AG04450 (cell line): ENCODE data around the gene SLC6A20. TPM values are rescaled to one million over a fixed set of nuclear protein-coding genes. Genes with fewer than 3 reads are reported as not detected.
A peak's percentile ranks its signal among the peaks of the same experiment; 100 is the strongest.

Experiments
- CTCF ChIA-PET: fragments of 300-600, 350-600 bp; formaldehyde crosslinking; extraction: SDS; loops from one replicate; lab custom pipeline; 2022; ENCODE audit warnings: antibody characterized with exemption, inconsistent platforms; lab: Charles Lee
- POLR2A ChIA-PET: fragments of 350-600 bp; formaldehyde crosslinking; extraction: SDS; loops from one replicate; lab custom pipeline; 2021; ENCODE audit warnings: antibody characterized with exemption, inconsistent platforms; lab: Yijun Ruan, JAX
- DNase-seq: peaks from one replicate; pipeline ENCODE4 v3.0.0-alpha.2; 2011; ENCODE audit warnings: low read depth, low spot score
- H3K27ac ChIP-seq: one replicate; pipeline ENCODE4 v1.5.1; 2012; ENCODE audit warnings: low read depth, low read length, control low read depth
- H3K27me3 ChIP-seq: one replicate; pipeline ENCODE4 v1.6.0; 2012; ENCODE audit warnings: low read length; ENCODE audit not compliant: control insufficient read depth, insufficient read depth
- H3K4me3 ChIP-seq: 2 replicates; pipeline ENCODE4 v1.5.1; 2011; ENCODE audit warnings: mild to moderate bottlenecking, low read depth, low read length, control low read depth
- H3K9me3 ChIP-seq: 2 replicates; pipeline ENCODE4 v1.5.1; 2012; ENCODE audit warnings: low read length; ENCODE audit not compliant: control insufficient read depth, insufficient read depth
- polyA plus RNA-seq: library from polyadenylated mRNA; depleted of rRNA; stranded (reverse); fragments of >200 nt; gene quantifications from 2 replicates; pipeline ENCODE4 v1.2.3, GENCODE V29; 2011
- TF ChIP-seq, protein P1 (sequence below): IDR thresholded peaks from 2 replicates; pipeline ENCODE4 v1.5.1; 2011; ENCODE audit warnings: low read depth, low read length, control low read depth, inconsistent platforms

SLC6A20 gene
- polyA plus RNA-seq, 1 experiment = not detected

DNA sequence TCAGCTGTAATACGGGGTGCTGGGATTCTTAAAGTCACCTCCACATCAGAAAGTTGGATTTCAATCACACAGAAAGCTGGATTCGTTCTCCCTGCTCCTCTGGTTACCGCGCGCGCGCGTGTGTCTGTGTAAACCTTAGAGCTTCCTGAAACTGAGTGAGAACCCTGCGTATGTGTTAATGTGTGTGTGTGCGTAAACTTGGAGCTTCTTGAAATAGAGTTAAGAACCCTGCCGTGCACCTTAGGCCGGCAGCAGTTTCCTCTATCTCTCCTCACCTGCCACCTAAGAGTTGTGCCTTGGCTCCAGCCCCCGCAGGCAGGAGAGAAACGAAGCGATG is 45.1 kb upstream of the SLC6A20 start:
- TF ChIP-seq, protein P1, sequence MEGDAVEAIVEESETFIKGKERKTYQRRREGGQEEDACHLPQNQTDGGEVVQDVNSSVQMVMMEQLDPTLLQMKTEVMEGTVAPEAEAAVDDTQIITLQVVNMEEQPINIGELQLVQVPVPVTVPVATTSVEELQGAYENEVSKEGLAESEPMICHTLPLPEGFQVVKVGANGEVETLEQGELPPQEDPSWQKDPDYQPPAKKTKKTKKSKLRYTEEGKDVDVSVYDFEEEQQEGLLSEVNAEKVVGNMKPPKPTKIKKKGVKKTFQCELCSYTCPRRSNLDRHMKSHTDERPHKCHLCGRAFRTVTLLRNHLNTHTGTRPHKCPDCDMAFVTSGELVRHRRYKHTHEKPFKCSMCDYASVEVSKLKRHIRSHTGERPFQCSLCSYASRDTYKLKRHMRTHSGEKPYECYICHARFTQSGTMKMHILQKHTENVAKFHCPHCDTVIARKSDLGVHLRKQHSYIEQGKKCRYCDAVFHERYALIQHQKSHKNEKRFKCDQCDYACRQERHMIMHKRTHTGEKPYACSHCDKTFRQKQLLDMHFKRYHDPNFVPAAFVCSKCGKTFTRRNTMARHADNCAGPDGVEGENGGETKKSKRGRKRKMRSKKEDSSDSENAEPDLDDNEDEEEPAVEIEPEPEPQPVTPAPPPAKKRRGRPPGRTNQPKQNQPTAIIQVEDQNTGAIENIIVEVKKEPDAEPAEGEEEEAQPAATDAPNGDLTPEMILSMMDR = no peak
- Histone ChIP-seq H3K27me3 (peaks cover 7% of the 10 kb centered on the region), H3K9me3 (peaks cover 4% of the 10 kb centered on the region; the same call in 1 of the 2 replicates), H3K27ac (peak overlapping the region; percentile 58), H3K4me3 (peak overlapping the region; percentile 93)
- CTCF ChIA-PET = interaction anchor here (1.0 to 2.0 kb wide), 3 partner anchors 9 to 238 kb away, joined by 3 to 10 read pairs (median 4); no protein-coding TSS in a partner anchor
- POLR2A ChIA-PET = no interaction called here
- no peak for DNase-seq

GRCh38 chr3:45838466-45838865 is 42.1 kb upstream of the SLC6A20 start:
- TF ChIP-seq, protein P1 = no peak
- Histone ChIP-seq H3K27me3 (no peaks in the 10 kb centered on the region), H3K9me3 (peaks cover 4% of the 10 kb centered on the region; the same call in 1 of the 2 replicates), H3K4me3 (no peak overlapping the region), H3K27ac (no peak overlapping the region)
- CTCF ChIA-PET = no interaction called here
- POLR2A ChIA-PET = no interaction called here
- no peak for DNase-seq

DNA sequence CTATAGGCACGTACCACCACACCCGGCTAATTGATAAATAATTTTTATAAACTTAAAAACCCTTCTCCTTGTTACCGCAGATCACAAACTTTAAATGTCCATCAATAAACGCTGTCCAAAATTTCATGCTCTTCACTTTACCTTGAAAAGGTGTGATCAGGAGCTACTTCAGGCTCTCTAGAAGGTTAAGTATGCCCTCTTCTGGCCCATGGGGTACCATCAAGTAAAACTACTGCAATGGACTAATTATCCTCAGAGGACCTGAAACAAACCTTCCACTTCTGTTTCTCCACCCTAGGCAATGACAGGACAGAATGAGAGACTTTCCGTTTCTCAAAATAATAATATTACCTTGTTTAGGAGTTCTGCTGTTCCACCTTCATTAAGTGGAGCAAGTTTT is 36.4 kb upstream of the SLC6A20 start:
- TF ChIP-seq, protein P1 = peak; percentile 48
- Histone ChIP-seq H3K27ac (no peak overlapping the region), H3K4me3 (no peak overlapping the region), H3K27me3 (no peaks in the 10 kb centered on the region), H3K9me3 (no peaks in the 10 kb centered on the region)
- POLR2A ChIA-PET = no interaction called here
- CTCF ChIA-PET = interaction anchor here (0.5 to 1.6 kb wide), 5 partner anchors 8 to 236 kb away, joined by 3 to 4 read pairs (median 3); no protein-coding TSS in a partner anchor
- DNase-seq = no peak

GRCh38 chr3:45830121-45830520 is 33.8 kb upstream of the SLC6A20 start:
- TF ChIP-seq, protein P1 = no peak
- DNase-seq = no peak
- ChIA-PET CTCF (interaction anchor here (1.2 kb wide), 1 partner anchor 98 kb away, joined by 3 read pairs; no protein-coding TSS in a partner anchor), POLR2A (no interaction called here)
- Histone ChIP-seq H3K27ac (no peak overlapping the region), H3K4me3 (no peak overlapping the region), H3K9me3 (no peaks in the 10 kb centered on the region), H3K27me3 (no peaks in the 10 kb centered on the region)

DNA sequence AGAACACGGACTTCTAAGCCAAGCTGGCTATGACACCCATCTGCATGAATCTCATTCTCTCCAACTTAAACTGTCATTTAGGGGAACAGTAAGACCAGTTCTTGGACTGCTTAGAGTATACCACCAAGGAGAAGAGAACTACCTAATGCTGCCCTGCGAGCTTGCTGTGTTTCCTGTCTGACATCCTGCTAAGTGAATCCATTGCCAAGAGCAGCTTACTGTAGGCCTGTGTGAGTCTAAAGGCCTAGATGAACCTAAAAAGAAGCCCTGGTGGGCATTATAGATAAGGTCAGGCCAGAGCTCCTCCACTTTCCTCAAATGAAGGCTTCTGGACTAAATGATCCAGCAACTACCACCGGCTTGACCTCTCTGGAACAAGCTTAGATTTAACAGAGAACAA is 30.6 kb upstream of the SLC6A20 start:
- Histone ChIP-seq H3K9me3 (no peaks in the 10 kb centered on the region), H3K27ac (no peak overlapping the region), H3K27me3 (no peaks in the 10 kb centered on the region), H3K4me3 (no peak overlapping the region)
- TF ChIP-seq, protein P1 = no peak
- no peak for DNase-seq
- ChIA-PET CTCF (no interaction called here), POLR2A (no interaction called here)
